GM18519 (cell line): ENCODE measurements around the gene FFAR2.
"Not testable (repeated sequence)": the region's sequence is repeated elsewhere in the genome, so short reads cannot be mapped to it uniquely, and the experiment has no call there.

Experiments
- ATAC-seq: cut with Tn5 transposase; IDR thresholded peaks from one replicate; pipeline ENCODE4 v1.9.1; 2021; ENCODE audit warnings: mild to moderate bottlenecking, moderate library complexity; ENCODE audit not compliant: unreplicated experiment, low FRiP score

The FFAR2 gene

DNA sequence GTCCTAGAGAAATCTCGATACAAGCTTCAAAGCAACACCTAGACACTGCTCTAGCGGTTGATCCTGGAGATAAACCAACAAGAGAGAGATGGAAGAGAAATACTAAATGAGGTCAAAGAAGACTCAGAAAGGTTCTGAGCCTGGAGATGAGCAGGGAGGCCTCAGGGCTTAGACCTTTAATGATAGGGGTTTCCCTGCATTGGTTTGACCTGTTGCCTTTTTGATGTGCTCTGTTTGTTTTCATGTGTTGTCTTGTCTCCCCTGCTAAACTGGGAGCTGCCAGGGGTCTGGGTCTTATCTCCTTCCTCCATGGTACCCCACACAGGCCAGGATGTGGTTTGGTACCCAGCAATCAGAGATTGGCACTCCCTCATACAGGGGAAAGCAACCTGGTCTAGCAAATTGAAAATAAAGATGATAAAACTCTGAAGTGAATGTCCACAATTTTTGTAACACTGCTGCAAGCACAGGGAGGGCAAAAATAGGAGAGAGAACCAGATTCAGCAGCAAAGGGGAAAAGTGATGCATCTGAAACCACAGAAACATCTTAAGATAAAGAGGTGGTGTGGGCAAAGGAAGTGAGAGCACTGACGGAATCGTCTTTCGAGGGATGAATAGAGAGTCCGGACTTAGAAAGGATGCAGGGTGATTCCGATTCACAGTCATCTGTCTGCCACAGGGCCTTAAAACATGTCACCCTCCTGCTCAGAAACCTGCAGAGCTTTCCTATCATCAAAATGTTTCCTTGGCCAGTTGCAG, 3.5 kb downstream of the FFAR2 start:
- no peak for ATAC-seq

- ATAC-seq, result no peak
Observed at GRCh38 chr19:35454663-35455062, 6.6 kb downstream of the FFAR2 start.

GRCh38 chr19:35455616-35456201, 7.7 kb downstream of the FFAR2 start:
- no peak for ATAC-seq

DNA sequence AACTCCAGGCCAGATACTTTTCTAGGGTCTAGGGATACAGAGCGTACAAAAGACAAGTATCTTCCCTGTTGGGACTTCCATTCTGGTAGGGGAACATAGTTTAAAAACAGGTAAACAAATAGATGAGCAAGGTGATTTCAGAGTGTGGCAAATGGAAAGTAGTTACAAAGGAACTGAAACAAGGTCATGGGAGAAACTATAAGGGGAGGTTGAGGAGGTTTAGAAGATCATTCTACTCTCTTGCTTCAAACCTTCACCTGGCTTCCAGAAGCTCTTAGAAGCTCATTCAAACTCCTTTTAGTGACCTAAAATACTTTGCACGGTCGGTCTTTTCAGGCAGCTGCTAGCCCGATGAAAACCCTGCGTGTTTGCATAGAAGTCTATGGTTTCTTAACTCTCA, 9.1 kb downstream of the FFAR2 start:
- ATAC-seq, result no peak

DNA sequence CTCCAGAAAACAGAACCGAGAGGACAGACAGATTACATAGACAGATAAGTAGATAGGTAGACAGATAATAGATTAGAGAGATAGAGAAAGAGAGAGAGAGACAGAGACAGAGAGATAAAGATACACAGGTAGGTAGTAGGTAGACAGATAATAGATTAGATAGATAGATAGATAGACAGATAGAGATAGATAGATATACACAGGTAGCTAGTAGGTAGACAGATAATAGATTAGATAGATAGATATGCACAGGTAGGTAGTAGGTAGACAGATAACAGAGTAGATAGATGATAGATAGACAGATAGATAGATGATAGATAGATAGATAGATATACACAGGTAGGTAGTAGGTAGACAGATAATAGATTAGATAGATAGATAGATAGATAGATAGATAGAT, 10.1 kb downstream of the FFAR2 start:
- ATAC-seq, result no peak

- no peak for ATAC-seq
Observed at GRCh38 chr19:35458731-35459391, 10.8 kb downstream of the FFAR2 start.

DNA sequence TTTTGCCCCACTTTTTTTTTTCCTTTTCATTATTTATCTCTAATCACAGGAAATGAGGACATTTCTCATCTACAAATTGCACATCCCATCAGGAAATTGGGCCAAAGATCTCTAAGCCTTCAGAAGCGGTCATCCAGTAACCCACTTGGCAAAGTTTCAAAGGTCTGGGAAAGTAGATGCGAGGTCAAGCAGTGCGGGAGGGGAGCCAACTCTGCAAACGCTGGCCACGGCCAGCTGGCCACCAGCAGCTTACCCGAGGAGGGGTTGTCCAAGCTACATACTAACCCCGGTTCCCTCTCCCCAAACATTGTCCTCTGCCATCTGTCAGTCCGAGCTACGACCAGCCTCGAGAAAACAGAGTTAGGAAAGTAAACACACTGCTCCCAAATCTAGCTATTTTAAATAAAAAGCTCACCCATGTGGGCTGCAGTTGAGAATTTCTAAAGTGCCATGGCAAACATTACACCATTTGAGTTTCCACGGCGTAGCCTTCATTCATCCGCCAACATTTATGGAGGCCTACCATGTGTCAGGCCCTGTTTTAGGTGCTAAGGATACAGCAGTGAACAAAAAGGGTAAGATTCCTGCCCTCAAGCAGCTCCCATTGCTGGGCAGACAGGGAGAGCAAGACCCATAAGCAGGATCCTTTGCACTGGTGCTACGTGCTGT, 11.5 kb downstream of the FFAR2 start:
- no peak for ATAC-seq

- no peak for ATAC-seq
Observed at GRCh38 chr19:35460608-35461007, 12.6 kb downstream of the FFAR2 start.

DNA sequence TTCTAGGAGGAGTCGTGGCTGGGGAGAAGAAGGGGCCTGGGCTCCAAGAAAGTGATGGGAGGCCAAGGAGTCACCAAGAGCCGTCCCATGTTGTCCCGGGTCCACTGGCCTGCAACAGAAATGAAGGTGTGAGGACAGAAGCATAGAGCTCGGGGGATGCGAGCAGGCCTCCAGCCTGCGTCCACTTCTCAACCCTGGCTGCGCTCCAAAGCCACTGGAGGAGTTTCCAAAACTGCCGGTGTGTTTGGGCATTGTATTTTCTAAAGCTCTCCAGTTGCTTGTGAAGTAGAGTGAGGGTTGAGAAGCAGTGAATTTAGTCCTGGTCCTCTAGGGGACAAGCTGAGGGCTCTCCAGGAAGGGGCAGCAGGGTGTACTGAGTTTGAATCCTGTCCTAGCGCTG, 13.0 kb downstream of the FFAR2 start:
- ATAC-seq, result no peak

- not testable (repeated sequence) for ATAC-seq
Observed at GRCh38 chr19:35461788-35462187, 13.7 kb downstream of the FFAR2 start.

- no peak for ATAC-seq
Observed at GRCh38 chr19:35462476-35462953, 14.5 kb downstream of the FFAR2 start.

- ATAC-seq, result not testable (repeated sequence)
Observed at GRCh38 chr19:35462956-35463355, 14.9 kb downstream of the FFAR2 start.

DNA sequence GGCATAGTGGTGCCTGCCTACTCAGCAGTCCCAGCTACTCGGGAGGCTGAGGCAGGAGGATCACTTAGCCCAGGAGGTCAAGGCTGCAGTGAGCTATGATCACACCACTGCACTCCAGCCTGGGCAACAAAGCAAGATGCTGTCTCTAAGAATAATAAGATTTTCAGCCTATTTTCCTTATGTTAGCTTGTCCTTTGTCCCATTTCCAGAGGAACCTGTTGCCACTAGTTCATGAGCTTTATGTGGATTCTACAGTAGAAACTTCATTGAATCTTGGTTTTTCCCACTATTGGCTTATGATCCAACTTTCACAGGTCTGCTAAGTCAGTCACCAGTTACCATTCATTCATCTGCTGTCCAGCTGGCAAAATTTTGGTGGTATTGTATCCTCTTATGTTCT, 18.2 kb downstream of the FFAR2 start:
- no peak for ATAC-seq

DNA sequence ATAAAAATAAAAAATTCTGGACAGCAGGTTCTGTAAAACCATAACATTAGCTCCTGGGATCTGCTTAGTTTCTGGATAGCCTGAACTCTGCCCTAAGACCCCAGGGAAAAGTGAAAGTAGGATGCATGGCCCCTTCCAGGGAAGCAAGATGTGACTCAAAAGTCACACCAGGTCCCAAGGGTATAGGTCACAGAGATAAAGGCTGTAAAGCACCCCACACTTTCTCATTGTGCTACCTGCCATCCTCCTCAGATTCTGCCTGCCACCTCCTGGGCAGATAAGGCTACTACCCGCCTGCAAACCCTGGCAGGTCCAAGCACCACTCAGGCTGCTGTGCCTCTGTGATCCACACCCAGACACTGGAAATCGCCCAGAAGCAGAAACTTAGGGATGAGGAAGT, 20.6 kb downstream of the FFAR2 start:
- ATAC-seq, result no peak

GRCh38 chr19:35470128-35470527, 22.1 kb downstream of the FFAR2 start:
- ATAC-seq, result no peak

GRCh38 chr19:35471075-35471474, 23.0 kb downstream of the FFAR2 start:
- not testable (repeated sequence) for ATAC-seq

- no peak for ATAC-seq
Observed at GRCh38 chr19:35471946-35472345, 23.9 kb downstream of the FFAR2 start.

- ATAC-seq, result no peak
Observed at GRCh38 chr19:35474104-35474503, 26.0 kb downstream of the FFAR2 start.

DNA sequence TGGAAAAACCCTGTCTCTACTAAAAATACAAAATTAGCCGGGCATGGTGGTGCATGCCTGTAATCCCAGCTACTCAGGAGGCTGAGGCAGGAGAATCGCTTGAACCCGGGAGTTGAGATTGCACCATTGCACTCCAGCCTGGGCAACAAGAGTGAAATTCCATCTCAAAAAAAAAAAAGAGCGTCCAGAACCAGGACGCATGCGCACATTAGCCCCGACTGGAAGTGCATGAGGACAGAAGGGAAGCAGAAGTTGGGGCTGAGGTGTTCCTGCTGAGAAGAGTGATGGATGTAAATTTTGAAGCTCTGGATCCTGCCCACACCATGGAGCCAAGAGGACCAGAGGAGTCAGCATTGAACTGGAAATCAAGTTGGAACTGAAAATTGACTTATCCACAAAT, 26.5 kb downstream of the FFAR2 start:
- ATAC-seq, result not testable (repeated sequence)

GRCh38 chr19:35476149-35476548, 28.1 kb downstream of the FFAR2 start:
- ATAC-seq, result no peak
